HUES6 (cell line): ENCODE measurements around the gene TOLLIP.
A peak's percentile ranks its signal among the peaks of the same experiment; 100 is the strongest.
"Not testable (repeated sequence)": the region's sequence is repeated elsewhere in the genome, so short reads cannot be mapped to it uniquely, and the experiment has no call there.

Experiments used
- H3K27ac ChIP-seq: 2 replicates; pipeline ENCODE4 v1.7.0; 2013; ENCODE audit warnings: low read depth, mild to moderate bottlenecking, low read length, inconsistent platforms
- H3K27me3 ChIP-seq: 2 replicates; pipeline ENCODE4 v1.6.1; 2013; ENCODE audit warnings: low read length; ENCODE audit not compliant: control insufficient read depth, insufficient read depth
- H3K36me3 ChIP-seq: 2 replicates; pipeline ENCODE4 v1.6.1; 2013; ENCODE audit warnings: low read length; ENCODE audit not compliant: control insufficient read depth, insufficient read depth
- H3K4me1 ChIP-seq: 2 replicates; pipeline ENCODE4 v1.6.1; 2013; ENCODE audit warnings: low read length; ENCODE audit not compliant: control insufficient read depth, insufficient read depth
- H3K4me3 ChIP-seq: 2 replicates; pipeline ENCODE4 v1.5.1; 2013; ENCODE audit warnings: low read depth, low read length
- H3K9ac ChIP-seq: one replicate; pipeline ENCODE4 v1.6.1; 2013; ENCODE audit warnings: mild to moderate bottlenecking, low read length
- H3K9me3 ChIP-seq: 2 replicates; pipeline ENCODE4 v1.6.1; 2013; ENCODE audit warnings: low read depth, low read length; ENCODE audit not compliant: control insufficient read depth, insufficient read depth

TOLLIP gene

DNA sequence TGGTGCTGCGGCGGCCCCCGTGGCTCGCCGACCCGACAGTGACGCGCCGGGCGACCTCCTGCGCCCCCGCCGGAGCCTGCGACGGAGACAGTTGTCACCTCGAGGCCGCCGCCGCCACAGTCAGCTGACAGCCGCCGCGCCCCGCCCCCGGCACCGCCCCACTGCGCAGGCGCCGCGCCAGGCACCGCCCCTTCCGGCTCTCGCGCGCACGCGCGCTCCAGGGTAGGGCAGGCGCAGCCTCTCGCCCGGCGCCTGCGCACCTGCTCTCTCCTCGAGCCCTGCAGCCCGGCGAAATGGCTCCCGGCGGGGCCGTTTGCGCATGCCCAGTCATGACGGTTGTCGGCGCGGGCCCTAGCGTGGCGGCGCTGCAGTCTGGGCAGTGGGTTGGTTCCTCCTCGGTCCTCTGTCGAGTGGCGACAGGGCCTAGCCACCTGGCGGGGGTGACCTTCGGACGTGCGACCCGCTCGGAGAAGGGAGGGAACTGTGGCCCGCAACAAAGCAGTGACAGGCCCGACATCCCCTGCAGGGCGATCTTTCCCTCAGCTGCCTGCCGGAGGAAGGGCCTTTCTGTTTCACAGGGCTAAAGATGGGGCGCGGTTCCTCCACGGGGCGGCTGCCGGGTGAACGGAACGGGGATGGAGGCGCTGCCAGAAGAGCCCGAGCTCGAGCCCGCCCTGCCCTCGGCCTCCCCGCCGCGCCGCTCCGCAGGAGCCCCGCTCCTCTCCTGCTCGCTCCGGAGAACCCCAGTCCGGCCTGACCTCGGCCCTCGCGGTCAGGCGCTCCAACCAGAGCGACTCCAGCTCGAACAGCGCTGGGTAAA is at the start of gene TOLLIP:
Gene TOLLIP (minus strand): TSS at position 135 of the 820 bp plus-strand sequence. CDS start 134 bp downstream, at position 1.
- Histone ChIP-seq H3K27me3 (no peaks in the 10 kb centered on the region), H3K9ac (peak within 1 kb of the TSS; percentile 87), H3K27ac (peak within 1 kb of the TSS; percentile 28; the same call in 1 of the 2 replicates), H3K4me3 (peak within 1 kb of the TSS; percentile 94), H3K4me1 (peaks cover 10% of the 10 kb centered on the region), H3K36me3 (peaks cover 5% of the 10 kb centered on the region; the same call in 1 of the 2 replicates), H3K9me3 (peaks cover 17% of the 10 kb centered on the region)

DNA sequence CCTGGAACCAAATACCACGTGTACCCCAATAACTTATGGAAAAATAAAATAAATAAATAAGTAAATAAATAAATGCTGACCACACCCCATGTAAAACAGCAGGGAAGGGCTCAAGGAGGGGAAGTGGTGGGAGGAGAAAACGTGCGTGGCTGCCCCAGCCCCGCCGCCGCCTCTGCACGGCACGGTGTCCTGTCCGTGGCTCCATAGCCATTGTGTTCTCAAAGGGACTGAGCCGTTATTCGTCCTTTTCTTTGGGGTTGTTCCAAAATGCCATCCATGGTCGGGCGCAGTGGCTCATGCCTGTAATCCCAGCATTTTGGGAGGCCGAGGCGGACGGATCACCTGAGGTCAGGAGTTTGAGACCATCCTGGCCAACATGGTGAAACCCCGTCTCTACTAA is 49.5 kb upstream of the TOLLIP start:
- H3K9ac ChIP-seq, H3K27me3 ChIP-seq, H3K27ac ChIP-seq, H3K4me3 ChIP-seq, H3K4me1 ChIP-seq, H3K36me3 ChIP-seq: not testable (repeated sequence)
- H3K9me3 ChIP-seq: peaks cover 35% of the 10 kb centered on the region

DNA sequence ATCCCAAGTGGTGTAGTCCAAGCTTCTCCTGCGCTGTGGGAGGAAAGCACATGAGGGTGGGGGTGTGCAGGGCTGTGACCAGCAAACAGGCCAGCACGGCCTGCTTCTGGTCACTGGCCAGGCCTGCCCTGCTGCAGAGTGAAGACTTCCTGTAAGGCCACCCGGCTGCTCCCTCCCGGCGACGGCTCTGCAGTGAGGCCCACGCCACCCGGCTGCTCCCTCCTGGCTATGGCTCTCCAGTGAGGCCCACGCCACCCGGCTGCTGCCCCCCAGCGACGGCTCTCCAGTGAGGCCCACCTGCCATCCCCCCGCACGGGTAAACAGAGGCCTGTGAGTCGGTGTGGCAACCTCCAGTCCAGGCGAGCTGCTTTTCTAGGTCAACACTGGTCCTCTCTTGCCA is 48.9 kb upstream of the TOLLIP start:
- Histone ChIP-seq H3K4me1 (no peaks in the 10 kb centered on the region), H3K4me3 (no peak overlapping the region), H3K9me3 (peaks cover 28% of the 10 kb centered on the region), H3K27me3 (peaks cover 2% of the 10 kb centered on the region; the same call in 1 of the 2 replicates), H3K36me3 (no peaks in the 10 kb centered on the region), H3K9ac (no peak overlapping the region), H3K27ac (no peak overlapping the region)

DNA sequence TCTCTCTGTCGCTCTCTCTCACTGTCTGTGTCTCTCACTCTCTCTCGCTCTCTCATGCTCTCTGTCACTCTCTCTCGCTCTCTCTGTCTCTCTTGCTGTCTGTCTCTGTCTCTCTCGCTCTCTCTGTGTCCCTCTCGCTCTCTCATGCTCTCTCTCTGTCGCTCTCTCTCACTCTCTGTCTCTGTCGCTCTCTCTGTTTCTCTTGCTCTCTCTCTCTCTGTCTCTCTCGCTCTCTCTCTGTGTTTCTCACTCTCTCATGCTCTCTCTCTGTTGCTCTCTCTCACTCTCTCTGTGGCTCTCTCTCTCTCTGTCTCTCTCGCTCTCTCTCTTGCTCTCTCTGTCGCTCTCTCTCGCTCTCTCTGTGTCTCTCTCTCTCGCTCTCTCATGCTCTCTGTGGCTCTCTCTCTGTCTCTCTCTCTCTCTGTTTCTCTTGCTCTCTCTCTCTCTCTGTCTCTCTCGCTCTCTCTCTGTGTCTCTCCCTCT is 47.1 kb upstream of the TOLLIP start:
- no peaks in the 10 kb centered on the region for H3K36me3 ChIP-seq
- H3K4me3 ChIP-seq: no peak overlapping the region
- H3K4me1 ChIP-seq: no peaks in the 10 kb centered on the region
- H3K27ac ChIP-seq: no peak overlapping the region
- no peaks in the 10 kb centered on the region for H3K27me3 ChIP-seq
- peaks cover 14% of the 10 kb centered on the region for H3K9me3 ChIP-seq
- no peak overlapping the region for H3K9ac ChIP-seq

DNA sequence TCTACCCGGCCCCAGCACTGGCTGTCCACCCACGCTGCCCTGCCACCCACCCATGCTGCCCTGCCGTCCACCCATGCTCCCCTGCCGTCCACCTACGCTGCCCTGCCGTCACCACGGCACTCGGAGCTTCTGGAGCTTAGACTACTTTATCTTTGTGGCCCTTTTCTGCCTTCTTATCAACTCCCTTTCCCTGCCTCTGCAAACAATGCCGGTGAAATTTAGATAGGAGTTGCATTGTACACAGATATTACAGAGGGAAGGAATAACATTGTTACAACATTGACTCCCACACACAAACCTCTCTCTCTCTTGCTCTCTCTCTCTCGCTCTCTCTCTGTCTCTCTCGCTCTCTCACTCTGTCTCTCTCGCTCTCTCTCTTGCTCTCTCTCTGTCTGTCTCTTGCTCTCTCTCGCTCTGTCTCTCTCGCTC is 46.6 kb upstream of the TOLLIP start:
- Histone ChIP-seq H3K27ac (no peak overlapping the region), H3K27me3 (no peaks in the 10 kb centered on the region)

DNA sequence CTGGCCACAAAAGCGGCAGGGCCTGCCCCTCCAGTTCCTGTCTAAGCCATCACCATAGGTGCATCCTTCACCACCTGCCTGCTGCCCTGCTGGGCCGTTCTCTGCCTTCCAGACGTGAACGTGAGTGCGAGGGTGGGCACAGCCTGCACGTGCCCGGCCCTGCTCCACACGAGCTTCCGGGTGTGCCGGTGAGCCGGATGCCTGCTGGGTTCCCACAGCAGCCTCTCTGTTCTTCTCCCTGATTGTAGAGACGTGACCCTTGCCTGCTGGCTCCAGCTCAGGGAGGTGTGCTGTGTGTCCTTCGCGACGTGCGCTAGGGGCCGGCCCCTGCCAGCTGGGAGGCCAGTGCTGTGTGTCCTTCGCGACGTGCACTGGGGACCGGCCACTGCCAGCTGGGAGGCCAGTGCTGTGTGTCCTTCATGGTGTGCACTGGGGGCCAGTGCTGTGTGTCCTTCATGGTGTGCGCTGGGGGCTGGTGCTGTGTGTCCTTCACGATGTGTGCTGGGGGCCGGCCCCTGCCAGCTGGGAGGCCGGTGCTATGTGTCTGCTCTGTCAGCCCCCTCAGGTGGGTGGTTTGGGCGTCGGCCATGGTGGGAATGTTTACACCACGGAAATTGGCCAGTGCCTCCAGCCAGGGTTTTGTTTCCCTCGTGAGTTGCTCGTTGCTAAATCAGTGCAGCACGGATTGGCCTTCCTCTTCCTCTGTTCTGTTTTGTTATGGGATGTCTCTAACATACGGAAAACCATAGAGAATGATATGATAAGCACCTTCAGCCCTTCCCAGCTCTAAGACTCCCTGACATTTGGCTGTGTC is 44.9 kb upstream of the TOLLIP start:
- no peaks in the 10 kb centered on the region for H3K27me3 ChIP-seq
- no peak overlapping the region for H3K27ac ChIP-seq
- no peaks in the 10 kb centered on the region for H3K36me3 ChIP-seq
- no peaks in the 10 kb centered on the region; the same call in 1 of the 2 replicates for H3K9me3 ChIP-seq
- peaks cover 12% of the 10 kb centered on the region for H3K4me1 ChIP-seq
- H3K4me3 ChIP-seq: no peak overlapping the region
- no peak overlapping the region for H3K9ac ChIP-seq

More for the DNA sequence above, 46.6 kb upstream of the TOLLIP start:
- Histone ChIP-seq H3K9me3 (peaks cover 14% of the 10 kb centered on the region), H3K9ac (no peak overlapping the region), H3K36me3 (no peaks in the 10 kb centered on the region), H3K4me1 (peaks cover 4% of the 10 kb centered on the region; the same call in 1 of the 2 replicates), H3K4me3 (no peak overlapping the region)

DNA sequence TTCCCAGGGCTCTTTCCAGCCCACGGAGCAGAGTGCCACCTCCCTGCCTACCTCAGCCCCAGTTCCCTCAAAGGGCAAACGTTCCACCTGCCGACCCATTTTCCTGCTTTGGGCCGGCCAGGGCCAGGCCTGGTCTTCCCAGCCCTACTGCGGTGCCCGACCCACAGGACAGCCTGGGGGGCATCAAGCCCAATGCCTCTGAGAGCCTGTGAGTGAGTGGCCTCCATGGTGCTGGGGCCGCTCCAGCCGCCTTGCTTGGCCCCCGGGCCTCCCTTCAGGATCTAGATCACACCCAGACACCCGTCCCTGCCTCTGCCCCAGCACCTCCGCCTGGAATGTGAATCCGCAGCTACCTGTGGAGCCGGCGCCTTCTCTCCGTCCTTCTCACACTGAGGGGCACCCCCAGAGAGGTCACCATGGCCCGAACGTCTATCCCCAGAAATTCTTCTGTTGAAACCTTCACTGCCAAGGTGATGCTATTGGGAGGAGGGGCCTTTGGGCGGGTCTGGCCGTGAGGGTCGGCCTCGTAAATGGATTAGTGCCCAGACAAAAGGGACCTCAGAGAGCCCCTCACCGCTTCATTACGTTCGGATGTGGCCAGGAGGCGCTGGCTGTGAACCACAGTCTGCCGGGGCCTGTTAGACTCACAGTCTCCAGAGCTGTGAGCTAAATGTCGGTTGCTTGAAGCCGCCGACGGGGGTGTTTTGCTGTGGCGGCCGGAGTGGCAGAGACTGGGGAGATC is 44.1 kb upstream of the TOLLIP start:
- Histone ChIP-seq H3K27ac (no peak overlapping the region), H3K9me3 (no peaks in the 10 kb centered on the region; the same call in 1 of the 2 replicates), H3K36me3 (no peaks in the 10 kb centered on the region), H3K4me1 (peaks cover 19% of the 10 kb centered on the region), H3K9ac (no peak overlapping the region), H3K27me3 (no peaks in the 10 kb centered on the region), H3K4me3 (no peak overlapping the region)

DNA sequence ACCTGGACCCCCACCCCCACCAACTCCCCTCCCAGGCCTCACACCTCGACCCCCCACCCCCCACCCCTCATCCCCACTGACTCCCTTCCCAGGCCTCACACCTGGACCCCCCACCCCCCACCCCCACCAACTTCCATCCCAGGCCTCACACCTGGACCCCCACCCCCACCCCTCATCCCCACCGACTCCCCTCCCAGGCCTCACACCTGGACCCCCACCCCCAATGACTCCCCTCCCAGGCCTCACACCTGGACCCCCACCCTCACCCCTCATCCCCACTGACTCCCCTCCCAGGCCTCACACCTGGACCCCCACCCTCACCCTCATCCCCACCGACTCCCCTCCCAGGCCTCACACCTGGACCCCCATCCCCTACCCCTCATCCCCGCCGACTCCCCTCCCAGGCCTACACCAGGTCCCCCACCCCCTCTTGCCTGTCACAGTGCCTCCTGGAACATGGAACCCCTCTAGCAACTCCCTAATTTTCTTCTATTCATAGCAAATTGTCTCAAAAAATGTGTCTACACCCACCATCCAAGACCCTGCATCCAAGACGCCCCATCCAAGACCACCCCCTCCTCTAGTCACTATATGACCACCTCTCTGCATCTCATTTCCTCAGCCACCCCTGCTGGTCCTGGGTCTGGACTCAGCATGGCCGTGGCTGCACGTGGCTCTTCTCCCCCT is 43.4 kb upstream of the TOLLIP start:
- Histone ChIP-seq H3K27me3 (no peaks in the 10 kb centered on the region), H3K9ac (no peak overlapping the region), H3K9me3 (no peaks in the 10 kb centered on the region; the same call in 1 of the 2 replicates), H3K36me3 (no peaks in the 10 kb centered on the region), H3K4me3 (no peak overlapping the region), H3K4me1 (peaks cover 19% of the 10 kb centered on the region), H3K27ac (no peak overlapping the region)

DNA sequence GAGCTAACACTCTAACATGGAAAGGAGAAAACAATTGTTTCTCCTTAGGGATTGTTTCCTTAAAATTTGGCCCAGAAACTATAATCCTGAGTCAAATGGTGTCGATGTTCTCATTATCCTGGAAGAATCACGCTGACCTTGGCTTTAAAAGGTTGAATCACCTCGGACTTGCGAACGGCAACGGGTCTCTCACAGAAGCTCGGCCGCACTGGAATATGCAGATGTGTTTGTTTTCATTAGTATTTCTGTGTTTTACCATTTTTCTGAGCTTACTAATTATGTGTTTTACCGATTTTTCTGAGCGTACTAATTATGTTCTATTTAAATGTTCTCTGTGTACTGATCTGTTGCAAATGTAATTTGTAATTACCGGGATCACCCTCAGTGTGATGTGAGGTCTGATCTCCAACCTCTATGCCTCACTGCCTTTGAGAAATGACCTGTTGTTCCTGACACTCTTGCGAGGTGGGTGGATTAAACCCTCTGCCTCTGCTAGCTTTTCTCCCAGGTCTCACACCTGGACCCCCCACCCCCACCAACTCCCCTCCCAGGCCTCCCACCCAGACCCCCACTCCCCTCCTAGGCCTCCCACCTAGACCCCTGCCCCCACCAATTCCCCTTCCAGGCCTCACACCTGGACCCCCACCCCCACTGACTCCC is 42.0 kb upstream of the TOLLIP start:
- H3K9ac ChIP-seq: peak overlapping the region; percentile 88
- H3K4me3 ChIP-seq: no peak overlapping the region
- peak overlapping the region; percentile 87; the same call in 1 of the 2 replicates for H3K27ac ChIP-seq
- H3K9me3 ChIP-seq: no peaks in the 10 kb centered on the region; the same call in 1 of the 2 replicates
- H3K27me3 ChIP-seq: no peaks in the 10 kb centered on the region
- H3K36me3 ChIP-seq: no peaks in the 10 kb centered on the region
- H3K4me1 ChIP-seq: peaks cover 19% of the 10 kb centered on the region
